Psoas muscle (tissue), 8 donors: ENCODE measurements around the gene NEMF. TPM values are rescaled to one million over a fixed set of nuclear protein-coding genes. Genes with fewer than 3 reads are reported as not detected.
A peak's percentile ranks its signal among the peaks of the same experiment; 100 is the strongest.

Source experiments
- ATAC-seq, 4 donors: fragments of 200-7000 bp; cut with Tn5 transposase; one replicate each; pipeline ENCODE4 v1.9.1; 2020; ENCODE audit warnings: moderate library complexity in 3 of 4, mild to moderate bottlenecking in 2 of 4
- DNase-seq, 2 donors: peaks; one replicate each; pipeline ENCODE4 v3.0.0-alpha.2; 2020
- H3K27ac ChIP-seq: fragments of 200-600 bp; one replicate; pipeline ENCODE4 v1.8.0; 2022
- H3K27me3 ChIP-seq, 3 donors: fragments of 200-600 bp in 1 of 3; one replicate each; pipeline versions ENCODE4 v1.6.1 to v1.8.0; 2013 to 2022; ENCODE audit warnings: low read length in 2 of 3, mild to moderate bottlenecking in 2 of 3, moderate library complexity in 1 of 3; ENCODE audit not compliant: insufficient read depth in 3 of 3
- H3K36me3 ChIP-seq, 2 donors: fragments of 200-600 bp in 1 of 2; one replicate each; pipeline versions ENCODE4 v1.6.1 to v1.8.0; 2013 to 2022; ENCODE audit warnings: low read depth in 1 of 2, mild to moderate bottlenecking in 1 of 2, moderate library complexity in 1 of 2; ENCODE audit not compliant: insufficient read depth in 1 of 2
- H3K4me1 ChIP-seq: fragments of 200-600 bp; one replicate; pipeline ENCODE4 v1.8.0; 2022
- H3K4me3 ChIP-seq: fragments of 200-600 bp; one replicate; pipeline ENCODE4 v1.8.0; 2022; ENCODE audit warnings: mild to moderate bottlenecking
- H3K9me3 ChIP-seq: fragments of 200-600 bp; one replicate; pipeline ENCODE4 v1.8.0; 2022
- WGBS, 3 donors: extraction: QIAGEN DNeasy Blood & Tissue Kit; methylation state at CpG; one replicate each; pipeline versions ENCODE4 v1.1.6 to v1.1.7; 2013; 5-methylcytosine and 5-hydroxymethylcytosine counted together
- intact Hi-C, 2 donors: fragments of 100-400 bp; cut with DNase I; formaldehyde crosslinking; loops; one replicate each; pipeline versions ENCODE4 v1.11.0 to v1.14.2; 2022
- polyA plus RNA-seq, 3 donors: library from polyadenylated mRNA; stranded (reverse); fragments of 200-250 nt; gene quantifications; one replicate each; pipeline ENCODE4 v1.2.3, GENCODE V29; 2013
- total RNA-seq, 4 donors: library from RNA; stranded (reverse); fragmentation: NEBNext Ultra II Directional in 2 of 4; extraction: Animal tissue kit (Norgen Biotek cat#: 25700) in 2 of 4; gene quantifications; one replicate each; pipeline versions ENCODE4 v1.2.1 to v1.2.4, GENCODE V29; 2021 to 2023
- TF ChIP-seq, protein P1 (sequence below): fragments of 200-600 bp; IDR thresholded peaks from one replicate; pipeline ENCODE4 v1.8.0; 2022; ENCODE audit warnings: antibody characterized with exemption
- donor health status: healthy with polysubstance abuse.
- donor health status: DM: no; HTN: no; CAD: no; lungs with moderate emphysema.
- donor health status: Bipolar disorder and iron deficiency.
- donor health status: healthy.
- donor health status: DM: yes; HTN: yes; CAD: no.
- donor health status: DM: no; HTN: no; CAD: no.
- donor health status: DM: no; HTN: no; CAD: no.
- donor health status: DM: yes; HTN: yes; CAD: no.

The NEMF gene
- total and polyA plus RNA-seq, 7 donors: 20.5 to 68.3 (median 52.8) TPM

DNA sequence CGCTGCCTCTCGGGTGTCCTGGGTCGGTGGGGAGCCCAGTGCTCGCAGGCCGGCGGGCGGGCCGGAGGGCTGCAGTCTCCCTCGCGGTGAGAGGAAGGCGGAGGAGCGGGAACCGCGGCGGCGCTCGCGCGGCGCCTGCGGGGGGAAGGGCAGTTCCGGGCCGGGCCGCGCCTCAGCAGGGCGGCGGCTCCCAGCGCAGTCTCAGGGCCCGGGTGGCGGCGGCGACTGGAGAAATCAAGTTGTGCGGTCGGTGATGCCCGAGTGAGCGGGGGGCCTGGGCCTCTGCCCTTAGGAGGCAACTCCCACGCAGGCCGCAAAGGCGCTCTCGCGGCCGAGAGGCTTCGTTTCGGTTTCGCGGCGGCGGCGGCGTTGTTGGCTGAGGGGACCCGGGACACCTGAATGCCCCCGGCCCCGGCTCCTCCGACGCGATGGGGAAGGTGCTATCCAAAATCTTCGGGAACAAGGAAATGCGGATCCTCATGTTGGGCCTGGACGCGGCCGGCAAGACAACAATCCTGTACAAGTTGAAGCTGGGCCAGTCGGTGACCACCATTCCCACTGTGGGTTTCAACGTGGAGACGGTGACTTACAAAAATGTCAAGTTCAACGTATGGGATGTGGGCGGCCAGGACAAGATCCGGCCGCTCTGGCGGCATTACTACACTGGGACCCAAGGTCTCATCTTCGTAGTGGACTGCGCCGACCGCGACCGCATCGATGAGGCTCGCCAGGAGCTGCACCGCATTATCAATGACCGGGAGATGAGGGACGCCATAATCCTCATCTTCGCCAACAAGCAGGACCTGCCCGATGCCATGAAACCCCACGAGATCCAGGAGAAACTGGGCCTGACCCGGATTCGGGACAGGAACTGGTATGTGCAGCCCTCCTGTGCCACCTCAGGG, 41.0 kb upstream of the NEMF start:
- Histone ChIP-seq H3K27ac (peak overlapping the region; percentile 99), H3K4me1 (peaks cover 43% of the 10 kb centered on the region), H3K36me3 (peaks cover 0 to 16% of the 10 kb centered on the region in 2 donors), H3K9me3 (no peaks in the 10 kb centered on the region), H3K27me3 (no peaks in the 10 kb centered on the region), H3K4me3 (peak overlapping the region; percentile 90)
- peak; percentile 63 to 72 (median 68) for ATAC-seq
- intact Hi-C loops: loop anchor here (2.0 kb wide), 3 partner anchors 25 to 109 kb away; no protein-coding TSS in a partner anchor
- 0 to 1% (median 1%) methylated on average over 69 to 85 of the region's 85 CpGs for WGBS, 3 donors
- DNase-seq: peak; percentile 67 to 80
- TF ChIP-seq, protein P1, sequence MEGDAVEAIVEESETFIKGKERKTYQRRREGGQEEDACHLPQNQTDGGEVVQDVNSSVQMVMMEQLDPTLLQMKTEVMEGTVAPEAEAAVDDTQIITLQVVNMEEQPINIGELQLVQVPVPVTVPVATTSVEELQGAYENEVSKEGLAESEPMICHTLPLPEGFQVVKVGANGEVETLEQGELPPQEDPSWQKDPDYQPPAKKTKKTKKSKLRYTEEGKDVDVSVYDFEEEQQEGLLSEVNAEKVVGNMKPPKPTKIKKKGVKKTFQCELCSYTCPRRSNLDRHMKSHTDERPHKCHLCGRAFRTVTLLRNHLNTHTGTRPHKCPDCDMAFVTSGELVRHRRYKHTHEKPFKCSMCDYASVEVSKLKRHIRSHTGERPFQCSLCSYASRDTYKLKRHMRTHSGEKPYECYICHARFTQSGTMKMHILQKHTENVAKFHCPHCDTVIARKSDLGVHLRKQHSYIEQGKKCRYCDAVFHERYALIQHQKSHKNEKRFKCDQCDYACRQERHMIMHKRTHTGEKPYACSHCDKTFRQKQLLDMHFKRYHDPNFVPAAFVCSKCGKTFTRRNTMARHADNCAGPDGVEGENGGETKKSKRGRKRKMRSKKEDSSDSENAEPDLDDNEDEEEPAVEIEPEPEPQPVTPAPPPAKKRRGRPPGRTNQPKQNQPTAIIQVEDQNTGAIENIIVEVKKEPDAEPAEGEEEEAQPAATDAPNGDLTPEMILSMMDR: no peak

GRCh38 chr14:49892636-49893308, 40.2 kb upstream of the NEMF start, which contains the start of gene ARF6:
Gene ARF6, plus strand, starts transcription at chr14:49893082. Its CDS starts 655 bp downstream, at chr14:49893737.
- intact Hi-C loops: loop anchor here (2.0 kb wide), 3 partner anchors 24 to 110 kb away; no protein-coding TSS in a partner anchor
- Histone ChIP-seq H3K27ac (peak within 1 kb of the TSS; percentile 99), H3K9me3 (no peaks in the 10 kb centered on the region), H3K27me3 (no peaks in the 10 kb centered on the region), H3K36me3 (peaks cover 0 to 16% of the 10 kb centered on the region in 2 donors), H3K4me3 (peak within 1 kb of the TSS; percentile 90), H3K4me1 (peaks cover 35% of the 10 kb centered on the region)
- DNase-seq (peak; percentile 100), ATAC-seq (peak; percentile 96 to 98 (median 97))
- 0 to 1% (median 1%) methylated on average over 32 to 66 of the region's 66 CpGs for WGBS, 3 donors
- TF ChIP-seq, protein P1: no peak

GRCh38 chr14:49892301-49892635, 39.7 kb upstream of the NEMF start:
- DNase-seq (no peak), ATAC-seq (peak; percentile 66 to 78 (median 72))
- peak overlapping the region; percentile 99 for H3K27ac ChIP-seq
- TF ChIP-seq, protein P1: no peak
- WGBS, 3 donors: 1 to 3% (median 1%) methylated on average over 12 of the region's 12 CpGs
- peak overlapping the region; percentile 90 for H3K4me3 ChIP-seq
- H3K27me3 ChIP-seq: no peaks in the 10 kb centered on the region
- H3K9me3 ChIP-seq: no peaks in the 10 kb centered on the region
- intact Hi-C loops: loop anchor here (2.0 kb wide), 3 partner anchors 23 to 111 kb away; no protein-coding TSS in a partner anchor
- peaks cover 30% of the 10 kb centered on the region for H3K4me1 ChIP-seq
- peaks cover 0 to 16% of the 10 kb centered on the region in 2 donors for H3K36me3 ChIP-seq

- ATAC-seq (no peak), DNase-seq (no peak)
- H3K27ac ChIP-seq: no peak overlapping the region
- 53 to 64% (median 56%) methylated on average over 2 of the region's 2 CpGs for WGBS, 3 donors
- H3K4me3 ChIP-seq: no peak overlapping the region
- H3K9me3 ChIP-seq: no peaks in the 10 kb centered on the region
- H3K27me3 ChIP-seq: no peaks in the 10 kb centered on the region
- intact Hi-C loops: no loop called here
- TF ChIP-seq, protein P1: no peak
- H3K36me3 ChIP-seq: no peaks in the 10 kb centered on the region
- H3K4me1 ChIP-seq: peaks cover 7% of the 10 kb centered on the region
Measured at GRCh38 chr14:49888293-49888692, 35.7 kb upstream of the NEMF start.
